HG02571 (cell line): ENCODE measurements around the gene HLCS.

ENCODE experiments used
- ATAC-seq: cut with Tn5 transposase; IDR thresholded peaks from one replicate; pipeline ENCODE4 v1.9.1; 2021; ENCODE audit warnings: mild to moderate bottlenecking, moderate library complexity; ENCODE audit not compliant: unreplicated experiment

Gene HLCS

DNA sequence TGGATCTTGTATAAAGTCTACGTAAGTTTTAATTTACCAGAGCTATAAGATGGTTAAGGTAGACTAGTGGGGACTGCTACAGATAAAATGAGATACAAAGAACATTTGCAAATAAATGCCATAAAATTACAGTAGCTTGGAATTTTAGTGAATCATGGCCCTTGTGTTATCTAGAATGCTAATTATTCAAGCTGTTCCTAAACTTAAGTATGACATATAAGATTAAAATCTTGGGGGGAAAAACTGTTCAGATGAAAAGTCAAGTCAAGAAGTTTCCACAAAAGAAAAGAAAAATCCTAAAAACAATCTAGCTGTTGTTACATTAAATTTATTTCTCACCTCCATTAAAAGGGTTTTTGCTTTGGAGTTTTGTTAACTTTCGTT is 215.9 kb downstream of the HLCS start:
- ATAC-seq, result no peak

DNA sequence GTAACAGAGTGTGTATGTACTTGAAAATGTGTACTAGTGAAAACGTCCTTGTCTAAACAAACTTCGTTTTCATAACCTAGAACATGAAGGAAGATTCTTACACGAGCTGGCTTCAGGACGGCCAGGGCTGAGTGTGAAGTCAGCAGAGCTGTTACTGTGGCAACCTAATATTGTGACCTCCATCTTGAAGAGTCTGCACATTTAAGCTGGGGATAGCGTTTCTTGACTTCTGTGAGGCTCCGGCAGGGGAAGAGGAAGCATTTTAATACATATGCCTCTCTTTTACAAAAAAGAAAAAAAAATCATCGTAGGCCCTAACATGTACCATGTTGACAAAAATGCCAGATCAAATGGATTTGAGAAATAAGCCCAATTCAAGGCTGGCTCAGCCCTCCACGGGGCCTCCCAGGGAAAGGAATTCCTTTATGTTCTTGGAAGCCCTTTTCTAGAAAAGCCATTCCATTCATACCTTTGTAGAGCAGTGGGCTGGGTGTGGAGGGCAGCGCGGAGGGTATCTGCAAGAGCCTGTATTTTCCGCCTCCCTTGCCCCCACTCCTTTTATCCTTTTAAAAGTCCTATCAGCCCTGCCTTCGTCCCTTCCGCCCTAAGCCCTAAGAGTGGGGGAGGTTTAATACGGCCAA is 216.4 kb downstream of the HLCS start:
- no peak for ATAC-seq

DNA sequence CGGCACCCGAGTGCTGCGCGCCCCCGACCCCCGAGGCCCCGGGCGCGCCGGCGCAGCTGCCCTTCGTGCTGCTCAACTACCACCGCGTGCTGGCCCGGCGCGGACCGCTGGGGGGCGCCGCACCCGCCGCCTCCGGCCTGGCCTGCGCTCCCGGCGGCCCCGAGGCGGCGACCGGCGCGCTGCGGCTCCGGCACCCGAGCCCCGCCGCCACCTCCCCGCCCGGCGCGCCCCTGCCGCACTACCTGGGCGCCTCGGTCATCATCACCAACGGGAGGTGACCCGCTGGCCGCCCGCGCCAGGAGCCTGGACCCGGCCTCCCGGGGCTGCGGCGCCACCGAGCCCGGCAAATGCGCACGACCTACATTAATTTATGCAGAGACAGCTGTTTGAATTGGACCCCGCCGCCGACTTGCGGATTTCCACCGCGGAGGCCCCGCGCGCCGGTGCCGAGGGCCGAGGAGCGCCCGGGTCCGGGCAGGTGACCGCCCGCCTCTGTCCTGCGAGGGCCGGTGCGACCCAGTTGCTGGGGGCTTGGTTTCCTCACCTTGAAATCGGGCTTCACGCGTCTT is 218.6 kb downstream of the HLCS start:
- no peak for ATAC-seq

DNA sequence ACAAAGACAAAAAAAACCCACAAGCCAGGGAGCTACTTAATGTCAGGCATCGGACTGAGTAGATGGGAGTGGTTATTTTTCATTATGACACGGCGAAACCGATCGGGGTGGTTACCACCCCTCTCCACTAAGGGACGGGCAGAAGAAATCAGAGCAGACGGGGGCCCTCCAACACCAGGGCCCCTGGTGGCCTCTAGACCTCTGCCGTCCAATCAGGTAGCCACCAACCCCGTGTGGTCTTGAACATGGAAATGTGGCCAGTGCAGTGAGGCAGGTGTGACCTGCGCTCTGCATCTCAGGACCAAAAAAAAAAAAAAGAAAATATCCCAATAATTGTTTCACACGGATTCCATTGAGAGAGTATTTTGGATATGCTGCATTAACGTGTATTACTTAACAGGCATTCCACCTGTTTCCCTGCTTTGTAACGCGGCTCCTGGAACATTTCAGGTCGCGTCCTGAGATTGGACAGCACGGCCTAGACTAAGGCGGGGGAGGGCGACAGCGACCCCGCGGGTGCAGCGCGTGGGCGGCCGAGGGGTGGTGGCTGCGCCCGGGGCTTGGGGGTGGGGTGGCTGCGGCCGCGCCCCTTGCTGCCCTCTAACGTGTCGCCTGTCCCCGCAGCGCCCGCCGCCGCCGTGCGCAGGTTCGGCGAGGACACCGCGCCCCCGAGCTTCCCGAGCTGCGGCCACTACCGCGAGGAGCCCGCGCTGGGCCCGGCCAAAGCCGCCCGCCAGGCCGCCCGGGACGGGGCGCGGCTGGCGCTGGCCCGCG is 219.2 kb downstream of the HLCS start:
- no peak for ATAC-seq

DNA sequence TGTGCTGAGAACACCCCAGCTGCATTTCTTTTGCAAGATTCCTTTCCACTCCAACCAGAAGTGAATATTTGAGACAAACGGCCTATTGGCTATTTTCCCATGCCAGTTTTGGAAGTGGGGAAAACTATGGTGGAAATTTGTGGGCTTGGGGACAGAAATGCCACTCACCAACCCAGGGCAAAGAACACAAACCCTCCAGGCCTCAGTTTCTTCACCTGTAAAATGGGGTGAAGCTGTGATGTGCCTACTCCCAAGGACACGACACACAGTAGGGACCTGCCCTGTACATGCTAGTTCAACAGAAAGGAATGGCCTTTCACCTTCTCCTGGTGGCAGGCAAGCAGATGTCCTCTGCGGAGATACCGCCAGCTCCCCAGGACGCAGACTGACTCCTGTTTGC is 221.0 kb downstream of the HLCS start:
- ATAC-seq, result no peak

DNA sequence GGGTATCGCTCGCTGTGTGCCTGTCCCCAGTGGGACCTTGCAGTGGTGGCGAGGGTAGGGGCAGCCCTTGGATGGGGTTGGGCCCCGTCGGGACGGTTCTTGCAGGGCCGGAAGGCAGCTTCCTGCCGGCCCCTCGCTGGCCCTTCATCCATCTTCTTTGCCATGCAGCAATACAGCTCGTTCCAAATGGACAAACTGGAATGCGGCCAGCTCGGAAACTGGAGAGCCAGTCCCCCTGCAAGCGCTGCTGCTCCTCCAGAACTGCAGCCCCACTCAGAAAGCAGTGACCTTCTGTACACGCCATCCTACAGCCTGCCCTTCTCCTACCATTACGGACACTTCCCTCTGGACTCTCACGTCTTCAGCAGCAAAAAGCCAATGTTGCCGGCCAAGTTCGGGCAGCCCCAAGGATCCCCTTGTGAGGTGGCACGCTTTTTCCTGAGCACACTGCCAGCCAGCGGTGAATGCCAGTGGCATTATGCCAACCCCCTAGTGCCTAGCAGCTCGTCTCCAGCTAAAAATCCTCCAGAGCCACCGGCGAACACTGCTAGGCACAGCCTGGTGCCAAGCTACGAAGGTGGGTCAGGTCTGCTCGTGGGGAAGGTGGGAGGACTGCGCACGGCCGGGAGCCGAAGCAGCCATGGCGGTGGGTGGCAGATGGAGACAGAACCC is 221.8 kb downstream of the HLCS start:
- no peak for ATAC-seq

DNA sequence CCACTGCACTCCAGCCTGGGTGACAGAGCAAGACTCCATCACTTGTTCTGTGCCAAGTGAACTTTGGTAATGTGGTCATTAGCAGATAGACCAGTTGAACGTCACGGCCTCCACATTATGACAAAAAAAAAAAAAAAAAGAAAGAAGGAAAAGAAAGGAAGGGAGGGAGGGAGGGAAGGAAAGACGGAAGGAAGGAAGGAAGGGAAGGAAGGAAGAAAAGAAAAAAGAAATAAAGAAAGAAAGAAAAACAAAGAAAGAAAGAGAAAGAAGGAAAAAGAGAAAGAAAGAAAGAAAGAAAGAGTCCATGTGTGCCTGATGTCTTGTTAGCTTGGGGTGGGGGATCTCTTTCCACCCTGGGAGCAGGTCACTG is 222.3 kb downstream of the HLCS start:
- no peak for ATAC-seq

DNA sequence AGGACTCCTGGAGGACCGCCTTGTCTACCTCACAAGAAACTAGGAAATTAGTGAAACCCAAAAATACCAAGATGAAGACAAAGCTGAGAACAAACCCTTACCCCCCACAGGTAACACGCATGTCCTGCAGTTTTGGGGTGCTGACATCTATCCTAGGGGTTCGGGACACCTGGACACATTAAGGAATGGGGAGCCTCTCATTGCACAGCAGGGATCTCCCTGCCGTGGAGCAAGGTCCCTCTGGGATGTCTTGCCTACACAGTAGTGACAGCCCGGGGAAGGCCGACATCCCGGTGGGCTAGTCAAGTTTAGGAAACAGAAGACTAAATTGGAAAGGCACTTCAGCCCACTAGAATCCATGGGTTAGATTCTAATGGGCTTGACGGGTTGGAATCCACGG is 223.0 kb downstream of the HLCS start:
- no peak for ATAC-seq

DNA sequence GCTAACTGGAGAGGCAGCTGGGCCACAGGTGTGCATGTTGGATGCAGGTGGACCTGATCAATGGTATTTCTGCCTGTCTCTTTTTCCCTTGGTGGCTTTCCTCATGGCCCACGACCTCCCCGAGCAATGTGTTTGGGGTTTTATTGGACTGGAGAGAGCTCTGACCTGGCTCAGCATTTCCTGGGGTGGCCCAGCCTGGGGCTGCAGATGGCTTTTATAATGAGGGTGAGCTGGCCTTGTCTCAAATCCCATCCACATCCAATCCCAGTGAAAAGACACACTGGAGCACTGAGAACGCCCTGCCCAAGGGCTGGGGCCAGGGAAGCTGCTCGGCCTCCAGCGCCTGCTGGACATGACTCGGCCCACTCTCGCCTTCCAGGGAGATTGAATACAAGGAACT is 223.5 kb downstream of the HLCS start:
- ATAC-seq, result no peak

DNA sequence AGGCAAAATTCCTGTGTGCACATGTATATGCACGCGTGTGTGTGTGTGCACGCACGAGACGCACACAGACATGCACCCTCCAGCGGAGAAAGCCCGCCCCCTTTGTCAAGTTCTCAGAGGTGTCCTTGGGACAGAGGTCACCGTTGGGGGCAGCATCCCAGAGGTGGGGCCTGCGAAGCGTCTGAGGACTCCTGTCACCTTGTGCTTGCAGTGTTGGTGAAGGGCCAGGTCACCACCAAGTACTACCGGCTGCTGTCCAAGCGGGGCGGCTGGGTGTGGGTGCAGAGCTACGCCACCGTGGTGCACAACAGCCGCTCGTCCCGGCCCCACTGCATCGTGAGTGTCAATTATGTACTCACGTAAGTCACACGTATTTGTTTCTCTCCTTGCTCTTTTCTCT is 225.0 kb downstream of the HLCS start:
- ATAC-seq, result no peak

DNA sequence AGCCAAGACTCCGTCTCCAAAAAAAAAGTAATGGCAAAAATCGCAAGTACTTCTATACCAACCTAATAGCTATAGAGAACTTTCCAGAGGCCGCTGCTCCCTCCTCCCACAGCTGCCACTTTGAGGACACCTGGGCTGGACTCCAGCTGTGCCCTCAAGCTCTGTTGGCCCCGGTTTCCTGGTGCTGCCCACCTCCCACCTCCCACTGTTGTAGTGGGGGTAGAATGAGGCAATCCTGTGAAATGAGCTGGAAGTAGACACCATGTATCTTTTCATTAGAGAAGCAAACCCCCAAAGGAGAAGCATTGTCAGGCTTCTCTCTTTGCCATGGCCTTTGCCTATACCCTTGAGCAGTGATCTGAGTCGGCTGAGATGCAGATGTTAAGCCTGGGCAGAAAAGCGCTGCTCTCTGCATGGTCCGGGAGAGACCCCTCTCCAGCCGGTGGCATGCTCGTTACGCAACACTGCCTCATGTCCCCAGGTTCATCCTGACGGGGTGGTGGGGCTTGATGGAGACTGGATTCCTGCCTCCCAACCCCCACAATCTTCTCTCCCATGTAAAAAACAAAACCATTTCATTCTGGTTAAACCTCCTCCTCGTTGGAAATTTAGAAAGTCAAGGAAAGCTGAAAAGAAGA is 227.9 kb downstream of the HLCS start:
- ATAC-seq, result no peak

DNA sequence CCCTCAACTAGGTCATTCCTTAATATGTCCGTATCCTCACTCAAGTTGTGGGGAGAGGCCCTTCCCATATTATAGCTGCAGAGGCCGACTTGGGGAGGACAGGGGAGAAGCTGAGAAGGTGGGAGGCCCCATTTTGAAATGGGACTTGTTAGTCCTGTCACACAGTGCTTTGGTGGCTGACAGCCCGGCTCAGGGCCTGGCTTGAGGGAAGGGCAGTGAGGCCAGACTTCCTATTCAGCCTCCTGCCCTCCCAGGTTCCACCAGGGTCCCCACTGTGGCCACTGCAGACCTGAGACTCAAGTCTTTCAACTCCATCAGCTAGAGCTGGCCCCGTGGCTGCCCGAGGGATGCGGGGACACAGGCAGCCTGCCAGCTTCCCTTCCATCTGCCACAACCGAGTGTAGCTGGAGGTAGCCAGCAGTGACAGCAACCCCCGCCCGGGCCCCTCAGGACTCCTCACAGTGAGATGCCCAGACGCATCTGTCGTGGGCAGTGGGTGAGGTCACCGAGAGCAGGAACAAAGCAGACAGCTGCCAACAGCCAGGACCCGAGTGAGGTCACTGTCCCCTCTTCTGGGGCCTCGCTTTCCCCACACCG is 230.6 kb downstream of the HLCS start:
- no peak for ATAC-seq

DNA sequence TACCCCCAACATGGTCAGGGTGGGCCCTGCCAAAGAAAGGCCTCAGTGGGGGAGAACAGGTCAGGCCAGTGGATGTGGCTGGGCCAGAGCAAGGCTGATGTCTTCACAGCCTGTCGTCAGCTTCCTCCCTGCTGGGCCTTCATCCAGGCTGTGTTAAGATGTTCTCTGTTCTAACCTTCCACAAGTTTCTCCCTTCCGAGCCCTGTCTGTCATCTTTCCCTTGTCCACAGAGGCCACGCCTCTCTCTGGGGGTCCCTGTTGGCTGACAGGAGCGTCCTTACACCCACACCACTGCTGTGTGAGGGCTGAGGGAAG is 231.3 kb downstream of the HLCS start:
- no peak for ATAC-seq

DNA sequence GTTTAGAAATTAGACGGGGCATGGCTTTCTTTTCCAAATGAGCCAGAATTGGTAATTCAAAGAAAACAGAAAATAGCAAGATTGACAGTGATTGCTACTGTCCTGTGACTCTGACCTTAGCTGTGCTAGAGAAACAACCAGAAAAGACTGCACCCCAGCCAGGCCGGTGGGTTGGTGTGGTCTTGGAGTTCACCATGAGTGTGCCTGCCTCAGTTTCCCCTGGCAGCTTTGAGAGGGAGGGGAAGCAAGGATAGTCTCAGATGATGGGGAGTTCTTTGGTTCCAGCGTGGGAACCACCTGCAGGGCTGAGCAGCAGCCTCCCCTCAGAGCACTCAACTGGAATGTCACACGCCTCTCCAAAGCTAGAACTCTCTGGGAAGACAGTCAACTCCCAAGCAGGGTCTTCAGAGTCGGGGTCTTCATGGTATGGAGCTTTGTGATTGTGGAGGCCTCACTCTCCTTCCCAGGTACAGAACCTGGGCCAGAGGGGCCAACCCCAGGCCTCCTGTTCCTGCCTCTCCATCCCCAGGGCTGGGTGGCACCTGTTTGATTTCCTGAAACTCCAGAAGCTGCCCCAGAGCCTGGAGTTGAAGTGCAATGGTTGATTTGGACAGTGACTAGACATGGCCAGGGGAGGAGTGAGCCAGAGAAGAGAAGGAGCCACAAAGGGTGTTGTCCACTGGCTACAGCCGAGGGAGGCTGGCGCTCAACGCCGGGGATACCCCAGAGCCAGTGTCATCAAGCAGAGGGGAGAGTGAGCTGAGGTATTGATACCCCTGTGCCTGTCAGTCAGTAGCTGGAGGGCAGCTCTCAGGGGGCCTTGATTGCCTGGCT is 231.9 kb downstream of the HLCS start:
- ATAC-seq, result no peak

DNA sequence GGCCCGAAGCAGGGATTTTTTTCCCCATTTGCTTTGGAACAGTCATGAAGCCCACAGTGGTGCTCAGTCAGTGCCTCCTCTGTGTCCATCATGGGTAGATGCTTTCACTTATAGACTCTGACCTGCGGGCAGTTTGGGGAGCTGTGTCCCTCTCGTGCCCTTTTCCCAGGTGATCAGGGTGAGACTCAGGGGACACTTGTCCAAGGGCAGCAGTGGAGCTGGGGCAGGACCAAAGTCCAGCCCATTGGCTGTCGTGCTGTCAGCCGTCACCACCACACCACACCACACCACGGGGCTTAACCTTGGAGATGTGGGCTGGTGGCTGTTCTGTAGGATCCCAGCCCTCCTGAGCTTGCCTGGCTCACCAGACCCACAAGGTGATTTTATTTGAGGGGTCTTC is 232.6 kb downstream of the HLCS start:
- ATAC-seq, result no peak

DNA sequence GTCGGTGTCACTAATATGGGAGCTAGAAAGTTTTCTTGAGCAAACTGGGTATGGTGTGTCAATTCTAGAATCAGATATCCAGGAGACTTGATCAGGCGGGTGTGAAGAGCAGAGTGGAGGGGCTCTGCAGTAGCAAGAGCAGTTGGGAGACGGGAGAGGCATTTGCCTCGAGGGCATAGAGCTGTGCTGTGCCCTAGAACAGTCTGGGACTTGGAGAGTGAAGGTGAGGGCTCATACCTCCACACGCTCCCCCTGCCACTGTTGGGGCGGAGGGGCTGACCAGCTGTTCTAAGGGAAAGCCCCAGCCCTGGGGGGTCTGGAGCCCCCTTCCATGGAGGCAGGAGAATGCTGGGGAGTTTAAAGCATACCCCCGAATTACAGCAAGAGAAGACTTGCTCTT is 233.7 kb downstream of the HLCS start:
- ATAC-seq, result no peak

DNA sequence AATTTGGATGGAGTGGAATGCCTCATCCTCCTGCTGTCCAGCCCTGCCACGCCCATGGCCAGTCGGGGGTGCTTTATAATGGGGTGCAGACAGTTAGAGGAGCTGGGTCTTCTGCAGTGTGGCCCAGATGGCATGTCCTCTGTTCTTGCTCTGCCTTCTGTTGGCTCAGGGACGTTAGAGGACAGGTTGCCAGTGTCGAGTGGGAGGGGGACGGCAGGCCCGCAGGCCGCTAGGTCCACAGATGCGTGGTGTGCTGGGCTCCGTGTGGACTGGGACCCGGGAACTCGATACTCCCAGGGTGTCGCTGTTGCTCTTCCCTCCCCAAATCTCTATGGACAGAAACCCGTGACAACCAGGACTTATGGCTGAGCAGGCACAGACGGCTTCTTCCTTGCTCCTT is 234.3 kb downstream of the HLCS start:
- no peak for ATAC-seq

DNA sequence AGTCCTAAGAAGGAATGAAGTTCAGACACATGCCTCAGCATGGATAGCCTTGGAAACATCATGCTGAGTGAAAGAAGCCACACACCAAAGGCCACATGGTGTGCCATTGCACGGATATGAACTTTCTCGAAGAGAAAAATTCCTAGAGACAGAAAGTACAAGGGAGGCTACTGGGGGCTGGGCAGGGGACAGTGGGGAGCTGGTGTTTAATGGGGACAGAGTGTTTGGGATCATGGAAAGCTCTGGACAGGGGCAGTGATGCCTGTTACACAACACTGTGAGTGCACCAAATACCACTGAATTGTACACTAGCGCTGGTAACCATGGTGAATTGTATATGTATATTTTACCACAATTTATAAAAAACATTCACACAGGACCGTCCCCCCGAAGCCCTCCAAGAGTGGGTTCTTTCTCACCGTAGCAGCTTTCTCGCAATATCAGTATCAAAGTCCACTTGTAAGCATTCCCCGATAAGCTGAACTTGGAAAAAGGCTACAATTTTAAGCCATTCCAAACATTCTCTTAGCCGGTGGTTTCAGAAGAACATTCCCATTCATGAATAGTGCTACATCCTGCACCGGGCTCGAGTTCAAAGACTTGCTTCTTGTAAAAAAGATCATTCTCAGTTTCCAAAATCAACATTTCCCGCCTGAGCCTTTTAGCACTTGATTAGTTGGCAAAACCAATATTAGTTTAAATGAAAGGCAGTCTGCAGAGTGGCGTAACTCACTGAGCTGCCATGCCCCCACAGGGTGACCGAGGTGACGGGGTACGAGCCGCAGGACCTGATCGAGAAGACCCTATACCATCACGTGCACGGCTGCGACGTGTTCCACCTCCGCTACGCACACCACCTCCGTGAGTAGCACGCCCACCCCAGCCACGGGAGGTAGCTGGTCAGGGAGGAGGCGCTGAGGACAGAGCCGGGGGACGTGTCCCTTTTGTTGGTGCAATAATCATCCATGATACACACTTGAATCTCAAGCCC is 235.9 kb downstream of the HLCS start:
- no peak for ATAC-seq

DNA sequence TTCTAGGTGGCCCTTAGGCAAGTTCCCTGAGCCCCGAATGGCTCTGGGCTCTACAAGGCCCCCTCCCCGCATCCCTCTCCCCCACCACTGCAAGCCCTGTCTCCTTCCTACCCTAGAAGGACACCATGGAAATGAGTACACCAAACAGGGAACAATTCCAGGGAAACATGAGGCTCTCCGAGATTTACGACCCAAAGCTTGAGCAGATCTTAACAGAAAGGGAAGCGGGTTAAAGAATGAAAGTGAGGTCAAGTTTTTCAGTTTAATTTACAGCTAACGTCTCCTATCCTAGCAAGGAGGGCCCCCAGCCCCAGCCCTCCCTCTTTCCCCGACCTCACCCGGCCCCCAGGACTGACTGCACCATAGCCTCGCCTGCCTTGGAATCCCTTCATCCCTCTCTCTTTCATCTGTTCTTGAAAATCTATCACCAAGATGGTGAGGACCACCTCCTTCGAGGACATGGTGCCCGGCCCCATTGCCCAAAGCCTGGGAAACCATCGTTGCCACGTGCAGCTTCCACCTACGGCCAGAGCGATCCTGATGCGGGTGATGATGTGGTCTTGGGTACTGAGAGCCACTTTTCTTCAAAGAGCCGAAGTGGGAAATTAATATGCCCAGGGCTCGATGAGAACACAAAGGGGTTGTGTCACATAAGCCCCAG is 237.0 kb downstream of the HLCS start:
- ATAC-seq, result no peak
